Coronary artery (tissue), 2 donors: Measurements from ENCODE around the gene IFI44L.

ENCODE experiments used
- DNase-seq: peaks from one replicate; pipeline ENCODE4 v3.0.0-alpha.2; 2017; ENCODE audit warnings: low spot score
- H3K27ac ChIP-seq, 2 donors: fragments of 200-600 bp; sonication (generic); one replicate each; pipeline ENCODE4 v1.5.1; 2016 to 2019
- H3K4me3 ChIP-seq: fragments of 200-600 bp; sonication (generic); 2 replicates; pipeline ENCODE4 v1.5.1; 2016; ENCODE audit warnings: mild to moderate bottlenecking, moderate library complexity
- CTCF ChIP-seq: fragments of 200-600 bp; sonication (generic); IDR thresholded peaks from one replicate; pipeline ENCODE4 v1.5.1; 2019; ENCODE audit warnings: antibody characterized with exemption

IFI44L gene

GRCh38 chr1:78619803-78620579, at the start of gene IFI44L:
TSS of gene IFI44L (plus strand) at chr1:78620448. CDS start at chr1:78627916, 7,468 bp downstream.
- no peak for DNase-seq
- no peak for TF ChIP-seq CTCF
- H3K27ac ChIP-seq: peak within 1 kb of the TSS; percentile 72 to 76
- H3K4me3 ChIP-seq: peak within 1 kb of the TSS; percentile 57

GRCh38 chr1:78570539-78570938, 49.7 kb upstream of the IFI44L start:
- Histone ChIP-seq H3K4me3 (no peak overlapping the region), H3K27ac (no peak overlapping the region)
- no peak for DNase-seq
- no peak for TF ChIP-seq CTCF

- TF ChIP-seq CTCF: no peak
- Histone ChIP-seq H3K4me3 (no peak overlapping the region), H3K27ac (no peak overlapping the region)
- no peak for DNase-seq
Measured at GRCh38 chr1:78577257-78578100, 42.8 kb upstream of the IFI44L start.

- no peak for DNase-seq
- Histone ChIP-seq H3K27ac (no peak overlapping the region), H3K4me3 (no peak overlapping the region)
- no peak for TF ChIP-seq CTCF
Measured at GRCh38 chr1:78586572-78586971, 33.7 kb upstream of the IFI44L start.

- DNase-seq: no peak
- Histone ChIP-seq H3K4me3 (no peak overlapping the region), H3K27ac (no peak overlapping the region)
- TF ChIP-seq CTCF: no peak
Measured at GRCh38 chr1:78587211-78587610, 33.0 kb upstream of the IFI44L start.

GRCh38 chr1:78591971-78592370, 28.3 kb upstream of the IFI44L start:
- Histone ChIP-seq H3K27ac (no peak overlapping the region), H3K4me3 (no peak overlapping the region)
- no peak for TF ChIP-seq CTCF
- no peak for DNase-seq
